GM10266 (cell line): ENCODE measurements around the gene MAGEF1.

Experiments
- DNase-seq: peaks from one replicate; pipeline ENCODE4 v3.0.0; 2012; ENCODE audit errors: extremely low spot score
- CTCF ChIP-seq: IDR thresholded peaks from 2 replicates; pipeline ENCODE4 v1.5.1; 2012; ENCODE audit warnings: mild to moderate bottlenecking, low read depth; ENCODE audit not compliant: control insufficient read depth, insufficient read depth; ENCODE audit errors: missing control alignments

The MAGEF1 gene

DNA sequence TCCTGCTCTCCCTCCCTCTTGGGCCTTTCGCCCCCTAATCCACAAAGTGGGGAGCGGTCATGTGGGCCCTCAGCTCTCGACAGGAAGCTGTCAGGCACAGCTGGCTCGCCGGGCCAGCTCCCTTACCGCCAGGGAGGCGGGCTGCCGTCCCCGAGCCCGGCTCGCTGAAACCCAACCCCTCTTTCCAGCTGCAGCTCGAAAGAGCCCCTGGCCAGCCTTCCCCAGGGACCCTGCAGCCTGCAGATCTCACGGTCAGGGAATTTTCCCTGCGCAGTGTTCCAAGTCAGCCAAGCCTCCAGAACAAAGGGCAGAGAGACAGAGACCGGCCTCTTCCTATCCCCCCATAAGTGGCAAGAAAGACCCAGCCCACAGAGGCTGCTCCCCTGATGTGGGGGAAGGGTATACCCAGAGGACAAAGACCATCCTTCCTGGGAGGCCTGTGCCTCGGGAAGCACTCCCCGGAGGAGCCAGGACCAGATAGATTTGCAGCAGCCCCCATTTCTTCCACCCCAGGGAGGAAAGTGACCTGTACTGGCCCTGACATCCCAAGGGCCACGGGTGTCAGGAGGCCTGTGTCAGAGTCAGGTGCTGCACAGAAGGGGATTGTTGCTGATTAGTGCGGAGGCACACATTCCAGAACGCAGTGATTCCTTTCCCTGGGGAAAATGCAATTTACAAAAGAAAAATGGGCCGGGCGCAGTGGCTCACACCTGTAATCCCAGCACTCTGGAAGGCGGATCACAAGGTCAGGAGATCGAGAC lies 32.6 kb downstream of the MAGEF1 start:
- no peak for TF ChIP-seq CTCF
- DNase-seq: no peak

GRCh38 chr3:184678317-184679055 lies 33.4 kb downstream of the MAGEF1 start:
- no peak for TF ChIP-seq CTCF

DNA sequence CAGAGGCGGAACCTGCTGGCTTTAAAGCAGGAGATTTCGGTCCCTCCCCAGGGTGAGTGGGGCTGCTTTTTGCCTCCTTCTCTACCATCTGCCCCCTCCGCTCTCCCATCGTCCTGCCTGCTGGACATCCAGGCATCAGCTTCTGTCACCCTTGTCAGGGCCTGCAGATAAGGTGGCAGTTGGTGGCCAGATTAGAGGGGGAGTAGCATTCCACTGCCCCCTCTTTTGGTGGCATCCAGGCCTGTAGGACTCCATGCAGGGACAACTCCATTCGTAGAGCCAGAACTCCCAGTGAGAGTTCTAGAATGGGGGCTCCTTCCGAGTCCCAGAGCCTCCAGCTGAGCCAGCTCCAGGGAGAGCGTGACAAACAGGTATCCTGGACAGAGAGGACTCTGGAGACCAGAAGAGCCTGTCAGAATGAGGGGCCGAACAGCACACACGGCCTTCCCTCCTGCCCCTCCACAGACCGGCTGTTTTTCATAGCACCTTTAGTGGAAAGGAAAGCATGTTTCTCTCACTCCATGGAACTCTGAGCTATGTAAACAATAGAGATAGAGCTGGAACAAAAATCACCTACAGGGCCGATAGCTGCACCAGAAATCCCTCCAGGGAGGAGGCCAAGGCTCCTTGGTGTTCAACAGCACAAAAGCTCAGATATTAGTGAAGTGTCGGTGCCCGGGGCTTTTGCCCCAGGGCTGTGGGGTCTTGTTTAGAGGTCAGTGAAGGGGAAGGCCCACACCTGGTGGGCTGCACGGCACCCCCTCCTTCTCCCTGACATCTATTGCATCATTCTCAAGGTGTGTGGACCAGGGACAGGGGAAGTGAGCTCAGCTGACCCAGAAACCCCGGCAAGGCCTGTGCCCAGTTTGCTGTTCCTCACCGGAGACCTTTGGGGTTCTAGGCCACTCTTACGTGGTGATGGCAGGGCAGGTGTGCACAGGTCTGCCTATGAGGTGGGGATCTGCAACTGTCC lies 34.2 kb downstream of the MAGEF1 start:
- no peak for DNase-seq
- no peak for TF ChIP-seq CTCF

More at GRCh38 chr3:184678317-184679055, 33.4 kb downstream of the MAGEF1 start:
- DNase-seq: no peak

- TF ChIP-seq CTCF: no peak
- no peak for DNase-seq
Measured at GRCh38 chr3:184676927-184677326, 34.9 kb downstream of the MAGEF1 start.

DNA sequence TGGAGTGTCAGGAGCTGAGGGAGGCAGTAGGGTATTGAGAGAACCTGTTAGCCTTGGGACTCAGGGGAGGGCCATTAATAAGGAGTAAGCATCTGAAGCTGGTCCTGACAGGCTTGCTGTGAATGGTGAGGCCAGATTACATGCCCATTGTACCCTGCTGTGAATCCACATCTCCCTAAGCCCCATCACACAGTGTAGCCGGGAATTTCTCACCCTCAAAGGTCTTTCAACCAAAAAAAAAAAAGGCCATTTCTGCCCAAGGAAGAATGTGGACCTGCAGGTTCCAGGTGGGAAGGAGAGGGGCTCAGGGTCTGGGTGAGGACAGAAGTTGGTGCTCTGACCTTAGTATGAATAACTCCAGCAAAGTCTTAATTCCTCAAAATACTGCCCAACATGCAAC lies 37.2 kb downstream of the MAGEF1 start:
- TF ChIP-seq CTCF: no peak
- no peak for DNase-seq

- no peak for DNase-seq
- no peak for TF ChIP-seq CTCF
Measured at GRCh38 chr3:184672977-184673870, 38.6 kb downstream of the MAGEF1 start.
